GM10847 (cell line): ENCODE measurements around the gene FSHR.

ENCODE experiments used
- POLR2A ChIP-seq: IDR thresholded peaks from 2 replicates; pipeline ENCODE4 v1.6.1; 2011; ENCODE audit not compliant: insufficient read length; ENCODE audit errors: extremely low read depth

FSHR gene, protein sequence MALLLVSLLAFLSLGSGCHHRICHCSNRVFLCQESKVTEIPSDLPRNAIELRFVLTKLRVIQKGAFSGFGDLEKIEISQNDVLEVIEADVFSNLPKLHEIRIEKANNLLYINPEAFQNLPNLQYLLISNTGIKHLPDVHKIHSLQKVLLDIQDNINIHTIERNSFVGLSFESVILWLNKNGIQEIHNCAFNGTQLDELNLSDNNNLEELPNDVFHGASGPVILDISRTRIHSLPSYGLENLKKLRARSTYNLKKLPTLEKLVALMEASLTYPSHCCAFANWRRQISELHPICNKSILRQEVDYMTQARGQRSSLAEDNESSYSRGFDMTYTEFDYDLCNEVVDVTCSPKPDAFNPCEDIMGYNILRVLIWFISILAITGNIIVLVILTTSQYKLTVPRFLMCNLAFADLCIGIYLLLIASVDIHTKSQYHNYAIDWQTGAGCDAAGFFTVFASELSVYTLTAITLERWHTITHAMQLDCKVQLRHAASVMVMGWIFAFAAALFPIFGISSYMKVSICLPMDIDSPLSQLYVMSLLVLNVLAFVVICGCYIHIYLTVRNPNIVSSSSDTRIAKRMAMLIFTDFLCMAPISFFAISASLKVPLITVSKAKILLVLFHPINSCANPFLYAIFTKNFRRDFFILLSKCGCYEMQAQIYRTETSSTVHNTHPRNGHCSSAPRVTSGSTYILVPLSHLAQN

GRCh38 chr2:49154140-49154539, at the start of gene FSHR:
Gene FSHR, minus strand, starts transcription at chr2:49154515. Its CDS starts 98 bp downstream, at chr2:49154417.
- no peak for TF ChIP-seq POLR2A

DNA sequence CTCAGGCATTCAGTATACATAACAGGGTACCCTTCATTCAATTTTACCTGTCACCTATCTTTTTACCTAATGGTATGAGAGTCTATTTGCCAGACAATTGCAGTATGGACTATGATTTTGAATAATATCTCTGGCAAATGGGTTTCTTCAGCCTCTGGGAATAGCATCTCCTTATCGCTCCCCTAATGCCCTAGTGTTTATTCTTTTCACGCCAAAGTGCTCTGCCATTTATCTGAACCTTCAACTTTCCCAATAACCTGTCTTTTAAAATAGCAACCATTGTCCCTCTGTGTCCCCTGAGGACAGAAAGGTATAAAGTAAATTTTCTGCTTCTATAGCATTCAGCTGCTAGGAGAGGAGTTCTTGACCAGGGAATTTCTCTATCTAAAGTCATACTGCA, 45.0 kb upstream of the FSHR start:
- no peak for TF ChIP-seq POLR2A

GRCh38 chr2:49194701-49195100, 40.4 kb upstream of the FSHR start:
- TF ChIP-seq POLR2A = no peak

- TF ChIP-seq POLR2A = no peak
Measured at GRCh38 chr2:49192036-49192435, 37.7 kb upstream of the FSHR start.

DNA sequence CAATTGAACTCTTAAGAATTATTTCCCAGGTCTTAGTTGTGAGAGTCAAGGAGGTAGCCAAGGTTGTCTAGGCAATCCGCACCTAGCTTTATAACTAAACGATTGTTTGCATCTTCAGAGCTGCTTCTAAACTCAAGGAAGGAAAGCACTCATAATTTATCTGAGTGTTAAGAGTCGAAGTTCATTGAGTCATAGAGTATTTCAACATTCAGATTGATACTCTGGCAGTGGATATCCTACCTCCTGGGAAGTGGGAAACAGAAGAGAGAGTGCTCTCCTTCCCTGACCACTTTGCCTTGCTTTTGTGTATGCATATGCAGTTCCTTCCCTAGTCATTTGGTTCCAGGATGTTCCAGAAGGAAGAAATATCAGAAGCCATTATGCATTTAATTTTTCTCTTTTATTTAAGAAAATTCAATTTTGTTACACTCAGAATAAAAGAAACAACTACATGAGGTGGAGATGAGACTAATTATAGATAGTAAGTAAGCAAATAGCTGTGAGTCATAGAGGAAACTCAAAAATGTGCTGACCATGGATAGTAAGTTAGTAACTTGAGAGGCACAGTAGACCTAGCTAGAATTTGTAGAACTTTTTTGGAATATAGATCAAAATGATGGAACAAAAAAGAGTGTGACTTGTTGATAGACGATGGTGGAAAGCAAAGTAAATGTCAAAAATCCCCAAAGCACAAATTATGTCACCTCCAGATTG, 35.4 kb upstream of the FSHR start:
- no peak for TF ChIP-seq POLR2A

DNA sequence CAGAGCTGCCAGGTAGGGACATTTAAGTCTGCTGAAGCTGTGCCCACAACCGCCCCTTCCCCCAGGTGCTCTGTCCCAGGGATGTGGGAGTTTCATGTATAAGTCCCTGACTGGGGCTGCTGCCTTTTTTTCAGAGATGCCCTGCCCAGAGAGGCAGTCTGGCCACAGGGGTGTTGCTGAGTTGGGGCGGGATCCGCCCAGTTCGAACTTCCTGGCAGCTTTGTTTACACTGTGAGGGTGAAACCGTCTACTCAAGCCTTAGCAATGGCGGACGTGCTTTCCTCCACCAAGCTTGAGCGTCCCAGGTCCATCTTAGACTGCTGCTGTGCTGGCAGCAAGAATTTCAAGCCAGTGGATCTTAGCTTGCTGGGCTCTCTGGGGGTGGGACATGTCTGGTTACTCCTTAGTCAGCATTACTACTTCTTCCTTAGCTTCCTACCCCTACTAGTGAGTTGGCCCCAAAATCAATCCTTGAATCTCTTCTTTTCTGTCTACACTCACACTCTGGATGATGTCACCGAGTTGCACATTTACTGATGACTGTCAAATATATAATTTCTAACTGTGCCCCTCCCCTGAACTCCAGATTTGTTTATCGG, 31.8 kb upstream of the FSHR start:
- no peak for TF ChIP-seq POLR2A

DNA sequence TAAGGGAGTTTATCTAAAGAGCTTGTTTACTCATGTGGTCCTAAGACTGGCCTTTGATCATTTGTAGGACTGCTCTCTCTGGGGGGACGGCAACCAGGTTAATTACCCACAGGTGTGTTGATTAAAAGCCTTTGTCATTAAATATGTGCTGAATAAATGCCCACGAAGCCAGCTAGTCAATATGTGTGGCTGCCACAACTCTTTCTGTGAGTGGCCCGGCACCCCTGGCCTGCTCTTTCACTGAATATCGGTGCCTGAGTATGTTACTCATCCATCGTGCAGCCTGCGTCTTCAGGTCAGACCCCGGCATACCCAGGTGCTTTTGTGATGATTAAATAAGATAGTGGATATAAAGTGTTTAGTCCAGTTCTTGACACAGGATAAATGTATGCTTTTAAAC, 24.3 kb upstream of the FSHR start:
- no peak for TF ChIP-seq POLR2A

DNA sequence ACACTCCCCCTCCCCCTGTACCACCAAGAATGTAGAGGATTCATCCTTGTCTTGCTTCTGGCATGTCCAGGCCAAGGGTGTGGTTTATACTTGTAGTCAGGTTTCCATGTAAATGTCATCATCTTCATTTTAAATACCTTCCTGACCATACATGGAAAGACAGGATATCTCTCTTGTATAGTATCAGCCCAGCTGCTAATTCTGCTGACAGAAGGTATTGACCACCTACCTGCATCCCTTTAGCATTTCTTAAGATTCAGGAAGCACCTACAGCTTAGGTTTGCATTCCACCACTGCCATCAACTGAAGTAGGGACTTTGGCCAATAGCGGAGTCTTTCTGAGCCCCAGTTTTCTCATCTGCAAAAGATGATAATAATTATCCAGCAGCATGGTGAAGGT, 22.9 kb upstream of the FSHR start:
- no peak for TF ChIP-seq POLR2A

DNA sequence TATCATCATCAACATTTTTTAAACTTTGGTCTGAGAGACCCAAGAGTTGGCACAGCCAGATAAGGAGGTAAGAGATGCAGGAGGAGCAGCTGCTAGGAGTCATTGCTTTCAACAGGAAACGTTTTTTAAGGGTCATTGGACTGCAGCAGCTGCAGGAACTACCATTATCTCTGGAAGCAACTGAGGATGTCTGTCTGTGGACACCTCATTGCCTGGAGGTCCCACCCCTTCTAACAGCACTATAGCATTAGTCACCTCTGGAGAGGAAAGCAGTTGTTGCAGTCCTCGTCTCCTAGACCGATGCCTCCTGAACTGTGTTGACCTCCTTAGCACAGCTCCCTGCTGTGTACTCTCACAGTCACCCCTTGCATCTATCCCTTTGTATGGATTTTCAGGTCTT, 21.5 kb upstream of the FSHR start:
- no peak for TF ChIP-seq POLR2A

DNA sequence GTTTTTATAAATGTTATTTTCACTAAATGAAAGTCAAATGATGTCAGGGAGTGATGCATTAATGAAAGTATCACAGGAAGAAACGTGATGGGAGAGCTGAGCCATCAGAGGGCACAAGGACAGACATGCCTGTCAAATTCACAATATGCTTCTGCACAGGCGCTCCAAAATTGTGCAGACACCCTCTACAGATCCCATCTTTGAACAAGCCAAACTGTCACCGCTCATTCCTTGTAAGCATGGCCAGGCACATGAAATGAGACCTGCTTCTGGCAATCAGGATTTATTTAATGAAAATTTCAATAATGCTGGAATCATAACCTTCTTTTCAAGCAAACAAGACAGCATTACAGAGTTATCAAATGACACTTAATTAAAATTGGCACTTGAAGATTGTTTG, 20.4 kb upstream of the FSHR start:
- TF ChIP-seq POLR2A = no peak

- no peak for TF ChIP-seq POLR2A
Measured at GRCh38 chr2:49167131-49167530, 12.8 kb upstream of the FSHR start.

DNA sequence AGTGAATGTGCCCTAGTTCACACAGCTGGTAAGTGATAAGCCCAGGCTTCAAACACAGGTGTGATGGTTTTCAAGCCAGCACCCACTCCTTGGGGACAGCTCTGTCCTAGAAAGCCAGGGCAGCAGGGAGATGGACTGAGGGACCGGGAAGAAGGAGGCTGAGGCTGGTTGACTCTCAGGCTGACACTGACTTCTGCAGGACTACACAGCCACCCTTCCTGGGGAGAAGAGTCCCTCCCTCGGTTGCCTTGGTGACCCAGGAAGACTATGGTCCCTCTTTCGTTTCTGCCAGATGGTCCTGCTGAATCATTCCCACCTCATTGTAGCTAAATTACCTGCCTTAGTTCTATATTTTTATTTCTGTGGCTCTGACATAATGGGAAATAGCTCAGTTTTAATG, 11.3 kb upstream of the FSHR start:
- TF ChIP-seq POLR2A = no peak

DNA sequence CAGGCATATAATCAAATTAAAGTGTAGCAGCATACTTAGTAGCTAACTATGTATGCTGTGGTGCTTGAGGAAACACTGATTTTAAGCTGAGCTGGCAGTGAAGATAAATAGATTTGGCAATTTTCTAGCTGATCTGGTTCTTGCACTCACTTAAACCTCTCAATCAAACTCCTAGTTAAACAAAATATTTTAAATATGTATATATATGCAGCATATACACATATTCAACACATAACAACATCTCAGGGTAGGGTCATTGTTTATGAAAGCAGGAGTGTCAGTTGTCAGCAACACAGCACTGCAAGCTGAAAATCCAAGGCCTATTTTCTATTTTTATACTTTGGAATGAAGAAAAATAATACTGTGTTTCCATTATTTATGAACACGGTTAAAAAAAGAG, 10.4 kb upstream of the FSHR start:
- TF ChIP-seq POLR2A = no peak

GRCh38 chr2:49162151-49162550, 7.8 kb upstream of the FSHR start:
- no peak for TF ChIP-seq POLR2A

- TF ChIP-seq POLR2A = no peak
Measured at GRCh38 chr2:49154891-49155290, 576 bp upstream of the FSHR start.

- TF ChIP-seq POLR2A = no peak
Measured at GRCh38 chr2:49153252-49153651, 1.1 kb downstream of the FSHR start.

DNA sequence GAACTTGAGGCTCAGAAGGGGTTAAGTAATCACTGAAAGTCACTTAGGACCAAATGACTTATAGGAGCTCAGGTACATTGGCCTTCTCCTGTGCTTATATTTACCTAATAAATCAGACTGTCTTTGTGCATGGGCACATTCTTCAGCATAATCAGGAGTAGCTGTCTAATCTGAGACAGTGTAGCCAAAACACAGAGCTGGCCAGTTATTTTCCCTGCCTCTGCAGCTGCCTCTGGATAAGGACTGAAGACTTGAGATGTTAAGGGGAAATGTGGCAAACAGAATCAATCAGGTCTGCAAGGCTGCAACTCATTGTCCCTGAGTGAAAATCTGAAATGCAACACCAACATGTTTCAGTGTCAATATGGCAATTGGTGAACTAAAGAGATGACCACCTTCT, 1.5 kb downstream of the FSHR start:
- no peak for TF ChIP-seq POLR2A
